GM10266 (cell line): Measurements from ENCODE around the gene UCKL1.
A peak's percentile ranks its signal among the peaks of the same experiment; 100 is the strongest.

Experiments
- DNase-seq: peaks from one replicate; pipeline ENCODE4 v3.0.0; 2012; ENCODE audit errors: extremely low spot score
- TF ChIP-seq, protein P1 (sequence below): IDR thresholded peaks from 2 replicates; pipeline ENCODE4 v1.5.1; 2012; ENCODE audit warnings: mild to moderate bottlenecking, low read depth; ENCODE audit not compliant: control insufficient read depth, insufficient read depth; ENCODE audit errors: missing control alignments

The UCKL1 gene

GRCh38 chr20:63894358-63895201 is 61.6 kb downstream of the UCKL1 start, which contains the start of gene DNAJC5:
TSS of gene DNAJC5 (plus strand) at chr20:63895126. CDS start at chr20:63928346, 33,220 bp downstream.
- TF ChIP-seq, protein P1, sequence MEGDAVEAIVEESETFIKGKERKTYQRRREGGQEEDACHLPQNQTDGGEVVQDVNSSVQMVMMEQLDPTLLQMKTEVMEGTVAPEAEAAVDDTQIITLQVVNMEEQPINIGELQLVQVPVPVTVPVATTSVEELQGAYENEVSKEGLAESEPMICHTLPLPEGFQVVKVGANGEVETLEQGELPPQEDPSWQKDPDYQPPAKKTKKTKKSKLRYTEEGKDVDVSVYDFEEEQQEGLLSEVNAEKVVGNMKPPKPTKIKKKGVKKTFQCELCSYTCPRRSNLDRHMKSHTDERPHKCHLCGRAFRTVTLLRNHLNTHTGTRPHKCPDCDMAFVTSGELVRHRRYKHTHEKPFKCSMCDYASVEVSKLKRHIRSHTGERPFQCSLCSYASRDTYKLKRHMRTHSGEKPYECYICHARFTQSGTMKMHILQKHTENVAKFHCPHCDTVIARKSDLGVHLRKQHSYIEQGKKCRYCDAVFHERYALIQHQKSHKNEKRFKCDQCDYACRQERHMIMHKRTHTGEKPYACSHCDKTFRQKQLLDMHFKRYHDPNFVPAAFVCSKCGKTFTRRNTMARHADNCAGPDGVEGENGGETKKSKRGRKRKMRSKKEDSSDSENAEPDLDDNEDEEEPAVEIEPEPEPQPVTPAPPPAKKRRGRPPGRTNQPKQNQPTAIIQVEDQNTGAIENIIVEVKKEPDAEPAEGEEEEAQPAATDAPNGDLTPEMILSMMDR = no peak
- peak; percentile 100 for DNase-seq

DNA sequence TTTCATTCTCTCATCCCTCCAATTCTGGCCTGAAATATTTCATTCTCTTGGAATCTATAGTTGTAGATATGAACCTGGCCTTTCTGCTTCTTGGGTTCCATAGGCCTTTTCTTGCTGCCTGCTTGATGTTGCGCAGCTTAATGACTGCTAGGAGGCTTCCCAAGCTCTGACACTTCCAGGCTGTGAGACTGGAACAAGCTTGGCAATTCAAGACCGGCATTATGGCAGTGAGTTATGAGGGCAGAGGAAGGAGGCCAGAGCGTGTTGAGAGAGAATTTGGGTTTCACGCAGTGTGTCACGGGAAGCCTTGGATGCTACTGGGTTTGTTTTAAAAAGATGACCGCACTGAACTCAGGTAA is 62.2 kb downstream of the UCKL1 start:
- TF ChIP-seq, protein P1 = no peak
- no peak for DNase-seq

DNA sequence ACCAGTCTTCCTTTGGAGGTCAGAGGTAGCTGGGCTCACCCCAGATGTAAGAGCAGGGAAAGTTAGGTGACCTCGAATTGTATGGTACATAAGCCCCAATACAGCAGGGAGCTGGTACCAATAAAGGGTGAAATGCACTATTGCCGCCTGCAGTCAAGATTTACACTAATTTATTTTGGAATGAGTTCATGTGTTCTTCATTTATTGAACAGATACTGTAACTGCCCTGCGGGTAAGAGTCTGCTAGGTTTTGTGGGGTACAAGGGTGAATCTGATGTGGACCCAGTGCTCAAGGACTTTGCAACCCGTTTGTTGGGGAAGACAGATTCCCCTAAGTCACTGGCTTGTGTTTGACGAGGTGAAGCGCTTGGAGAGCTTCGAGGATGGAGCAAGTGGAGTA is 63.8 kb downstream of the UCKL1 start:
- TF ChIP-seq, protein P1 = no peak
- DNase-seq = no peak

DNA sequence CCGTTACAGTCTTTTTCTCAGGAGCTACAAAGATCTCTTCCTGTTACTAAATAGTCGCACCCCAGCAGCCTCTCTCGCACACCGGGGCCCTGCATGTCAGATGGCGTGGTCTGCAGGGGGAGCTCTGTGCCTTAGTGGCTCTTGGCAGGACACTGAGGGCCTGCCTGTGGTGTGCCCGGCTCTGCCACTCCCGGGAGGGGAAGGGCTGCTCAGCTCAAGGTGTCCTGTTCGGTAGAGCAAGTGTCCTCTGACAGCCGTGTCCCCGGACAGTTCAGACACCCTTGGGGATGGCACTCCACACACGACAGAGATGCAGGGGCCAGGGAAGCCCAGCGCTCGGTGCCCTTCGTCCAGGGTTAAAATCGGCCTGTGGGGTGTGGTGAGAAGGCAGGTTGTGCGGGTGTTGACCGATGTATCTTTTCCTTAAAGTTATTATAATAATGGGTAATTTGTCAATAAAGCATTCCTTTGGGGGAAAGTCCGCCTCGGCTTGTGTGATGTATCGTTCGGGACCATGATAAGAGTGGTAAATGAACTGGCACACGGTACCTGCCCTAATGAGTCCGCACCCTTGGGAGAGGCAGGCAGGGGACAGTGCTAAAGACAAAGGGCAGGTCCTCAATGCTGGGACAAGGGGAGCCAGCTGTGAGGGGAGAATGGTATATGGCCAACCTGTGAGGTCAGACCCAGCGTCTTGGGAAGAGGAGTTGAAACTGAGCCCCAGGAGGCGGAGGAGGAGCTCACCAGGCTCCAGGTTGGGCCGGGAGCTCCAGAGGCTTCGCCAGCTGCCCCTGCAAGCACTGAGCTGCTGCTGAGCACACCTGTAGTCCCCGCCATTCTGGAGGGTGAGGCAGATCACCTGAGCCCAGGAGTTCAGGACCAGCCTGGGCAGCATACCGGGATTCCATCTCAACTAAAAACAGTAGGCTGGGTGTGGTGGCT is 64.9 kb downstream of the UCKL1 start:
- TF ChIP-seq, protein P1 = no peak
- DNase-seq = no peak

GRCh38 chr20:63890616-63891015 is 65.6 kb downstream of the UCKL1 start:
- no peak for DNase-seq
- TF ChIP-seq, protein P1 = no peak

GRCh38 chr20:63890201-63890576 is 66.0 kb downstream of the UCKL1 start:
- DNase-seq = no peak
- TF ChIP-seq, protein P1 = no peak
